ENCODE results near the gene TERT. TPM values are rescaled to one million over a fixed set of nuclear protein-coding genes. Genes with fewer than 3 reads are reported as not detected.

Gene TERT
- polyA plus RNA-seq, 2 of the 4 experiments (the other 2 are of a cell fraction), result 1.1 to 4.0 TPM

- TF ChIP-seq USF2 (IDR thresholded peaks at IDR 0.05), result no peak
Observed at GRCh38 chr5:1210832-1211251, 84.0 kb downstream of the TERT start (continued).

GRCh38 chr5:1209896-1210776 is 84.7 kb downstream of the TERT start:
- H3K4me1 ChIP-seq, result no peaks in the 10 kb centered on the region
- H3K9me3 ChIP-seq, result no peaks in the 10 kb centered on the region
- TF ChIP-seq RARB (CRISPR knock-in tag; IDR thresholded peaks at IDR 0.05) (no peak), CTCF (IDR thresholded peaks at IDR 0.05) (no peak), RFX5 (IDR thresholded peaks at IDR 0.05) (no peak), ZNF302 (CRISPR knock-in tag; IDR thresholded peaks at IDR 0.05) (no peak), TP53 (CRISPR knock-in tag; IDR thresholded peaks at IDR 0.05) (no peak)
- FAIRE-seq (no peak), DNase-seq (ENCODE audit: low read depth in 1 of 2, low spot score in 1 of 2) (no peak), ATAC-seq (no peak)
- ChIA-PET POLR2A (no interaction called here), CTCF (interaction anchor here (2.4 to 5.6 kb wide), 3 partner anchors 27 to 444 kb away, joined by 9 to 63 read pairs (median 16); no protein-coding TSS in a partner anchor)
- H3K4me3 ChIP-seq, result no peak overlapping the region
- 63% methylated on average over 18 of the region's 21 CpGs for WGBS (ENCODE audit: missing lambda C conversion rate)
- no peak overlapping the region for H3K27ac ChIP-seq
- no peak overlapping the region for H3K4me2 ChIP-seq

DNA sequence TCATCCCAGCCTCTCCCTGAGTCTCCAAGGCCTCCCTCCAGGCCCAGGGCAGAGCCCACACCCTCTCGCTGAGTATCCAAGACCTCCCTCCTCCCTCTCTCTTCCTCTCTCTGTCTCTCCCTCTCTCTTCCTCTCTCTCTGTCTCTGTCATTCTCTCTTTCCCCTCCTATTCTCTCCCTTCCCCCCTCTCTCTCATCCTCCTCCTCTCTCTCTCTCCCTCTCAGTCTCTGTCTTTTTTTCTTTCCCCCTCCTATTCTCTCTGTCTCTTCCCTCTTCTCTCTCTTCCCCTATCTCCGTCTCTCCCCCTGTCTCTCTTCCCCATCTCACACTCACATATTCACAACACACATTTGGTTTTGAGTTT is 85.4 kb downstream of the TERT start:
- ATAC-seq, result peak; percentile 22 to 40; a peak in 4 of 6 replicates

More for the DNA sequence above, 85.4 kb downstream of the TERT start:
- FAIRE-seq, result no peak
- 52% methylated on average over 2 of the region's 2 CpGs for WGBS (ENCODE audit: missing lambda C conversion rate)
- no peak for DNase-seq (ENCODE audit: low read depth in 1 of 2, low spot score in 1 of 2)
- POLR2A ChIA-PET, result no interaction called here
- no peak overlapping the region for H3K27ac ChIP-seq
- CTCF ChIA-PET, result interaction anchor here (0.6 to 5.6 kb wide), 25 partner anchors 15 to 445 kb away, joined by 3 to 63 read pairs (median 4); no protein-coding TSS in a partner anchor
- TF ChIP-seq CTCF (IDR thresholded peaks at IDR 0.05) (no peak), GATA3 (IDR thresholded peaks at IDR 0.05; ENCODE audit: borderline replicate concordance) (no peak), HEYL (CRISPR knock-in tag; IDR thresholded peaks at IDR 0.05) (no peak), USF2 (IDR thresholded peaks at IDR 0.05) (no peak), HOXB5 (CRISPR knock-in tag; IDR thresholded peaks at IDR 0.05) (no peak)
- no peak overlapping the region for H3K4me3 ChIP-seq
- no peak overlapping the region for H3K4me2 ChIP-seq
- H3K9me3 ChIP-seq, result no peaks in the 10 kb centered on the region
- H3K4me1 ChIP-seq, result no peaks in the 10 kb centered on the region
